Kidney tubule cell (primary cell): Measurements from ENCODE around the gene FBN1.

ENCODE experiments used
- DNase-seq: peaks from one replicate; pipeline ENCODE4 v3.0.0-alpha.2; 2018; ENCODE audit warnings: low spot score

Gene FBN1

GRCh38 chr15:48469271-48469670 lies 176.2 kb downstream of the FBN1 start:
- DNase-seq = no peak

GRCh38 chr15:48467801-48468200 lies 177.7 kb downstream of the FBN1 start:
- DNase-seq = no peak

GRCh38 chr15:48466820-48467219 lies 178.7 kb downstream of the FBN1 start:
- peak; percentile 40 for DNase-seq

GRCh38 chr15:48466079-48466478 lies 179.4 kb downstream of the FBN1 start:
- DNase-seq = no peak

- DNase-seq = no peak
Measured at GRCh38 chr15:48465410-48465809, 180.1 kb downstream of the FBN1 start.

GRCh38 chr15:48463366-48463880 lies 182.1 kb downstream of the FBN1 start:
- DNase-seq = no peak

GRCh38 chr15:48462688-48463087 lies 182.8 kb downstream of the FBN1 start:
- no peak for DNase-seq

- no peak for DNase-seq
Measured at GRCh38 chr15:48459571-48460442, 185.7 kb downstream of the FBN1 start.

GRCh38 chr15:48458876-48459275 lies 186.6 kb downstream of the FBN1 start:
- DNase-seq = no peak

GRCh38 chr15:48456134-48456533 lies 189.4 kb downstream of the FBN1 start:
- DNase-seq = no peak

GRCh38 chr15:48451736-48452135 lies 193.8 kb downstream of the FBN1 start:
- no peak for DNase-seq

GRCh38 chr15:48451241-48451640 lies 194.3 kb downstream of the FBN1 start:
- no peak for DNase-seq

GRCh38 chr15:48449734-48450133 lies 195.8 kb downstream of the FBN1 start:
- no peak for DNase-seq

- peak; percentile 38 for DNase-seq
Measured at GRCh38 chr15:48447657-48448056, 197.9 kb downstream of the FBN1 start.

GRCh38 chr15:48447058-48447457 lies 198.5 kb downstream of the FBN1 start:
- DNase-seq = no peak

- no peak for DNase-seq
Measured at GRCh38 chr15:48442011-48442410, 203.5 kb downstream of the FBN1 start.

- DNase-seq = no peak
Measured at GRCh38 chr15:48440084-48440483, 205.4 kb downstream of the FBN1 start.

GRCh38 chr15:48437178-48437577 lies 208.3 kb downstream of the FBN1 start:
- peak; percentile 43 for DNase-seq

GRCh38 chr15:48435321-48435720 lies 210.2 kb downstream of the FBN1 start:
- DNase-seq = no peak

GRCh38 chr15:48433226-48433886 lies 212.2 kb downstream of the FBN1 start:
- peak; percentile 16 for DNase-seq

GRCh38 chr15:48432688-48433087 lies 212.8 kb downstream of the FBN1 start:
- no peak for DNase-seq

GRCh38 chr15:48427960-48428547 lies 217.5 kb downstream of the FBN1 start:
- no peak for DNase-seq

- no peak for DNase-seq
Measured at GRCh38 chr15:48427479-48427878, 218.0 kb downstream of the FBN1 start.
